GM12892 (cell line): ENCODE measurements around the gene LCE2D.

Source experiments
- POLR2A ChIP-seq: IDR thresholded peaks from 2 replicates; pipeline ENCODE4 v1.6.1; 2011; ENCODE audit warnings: low read depth, low read length, control low read depth
- POLR2AphosphoS5 ChIP-seq: IDR thresholded peaks from 2 replicates; pipeline ENCODE4 v1.6.1; 2011; ENCODE audit warnings: low read depth, low read length, control low read depth
- TAF1 ChIP-seq: IDR thresholded peaks from 2 replicates; pipeline ENCODE4 v1.6.1; 2011; ENCODE audit warnings: low read depth, mild to moderate bottlenecking, control low read depth, low read length, borderline replicate concordance

GRCh38 chr1:152697701-152698600 is 34.8 kb downstream of the LCE2D start, which contains the start of gene LCE2A:
- TF ChIP-seq TAF1 (no peak), POLR2A (no peak), POLR2AphosphoS5 (no peak)
